Measurements from ENCODE around the gene TBC1D24.

Gene TBC1D24

GRCh38 chr16:2499454-2499853, 24.5 kb downstream of the TBC1D24 start:
- no peak for DNase-seq (ENCODE audit: extremely low read depth, low read depth)
- no peak overlapping the region for H3K4me3 ChIP-seq (replicated peaks; ENCODE audit: low read depth, low read length)
- TF ChIP-seq CTCF (IDR thresholded peaks at IDR 0.05; ENCODE audit: low read depth, low read length, missing control alignments) = no peak

- H3K4me3 ChIP-seq (replicated peaks; ENCODE audit: low read depth, low read length) = no peak overlapping the region
- no peak for DNase-seq (ENCODE audit: extremely low read depth, low read depth)
- no peak for TF ChIP-seq CTCF (IDR thresholded peaks at IDR 0.05; ENCODE audit: low read depth, low read length, missing control alignments)
Observed at GRCh38 chr16:2499890-2500429, 25.0 kb downstream of the TBC1D24 start.

GRCh38 chr16:2500430-2500917, 25.5 kb downstream of the TBC1D24 start:
- no peak for TF ChIP-seq CTCF (IDR thresholded peaks at IDR 0.05; ENCODE audit: low read depth, low read length, missing control alignments)
- no peak for DNase-seq (ENCODE audit: extremely low read depth, low read depth)
- no peak overlapping the region for H3K4me3 ChIP-seq (replicated peaks; ENCODE audit: low read depth, low read length)

GRCh38 chr16:2500918-2501750, 26.2 kb downstream of the TBC1D24 start:
- no peak overlapping the region for H3K4me3 ChIP-seq (replicated peaks; ENCODE audit: low read depth, low read length)
- DNase-seq (ENCODE audit: extremely low read depth, low read depth) = peak; percentile 35
- TF ChIP-seq CTCF (IDR thresholded peaks at IDR 0.05; ENCODE audit: low read depth, low read length, missing control alignments) = peak; percentile 97

- TF ChIP-seq CTCF (IDR thresholded peaks at IDR 0.05; ENCODE audit: low read depth, low read length, missing control alignments) = no peak
- no peak for DNase-seq (ENCODE audit: extremely low read depth, low read depth)
- H3K4me3 ChIP-seq (replicated peaks; ENCODE audit: low read depth, low read length) = no peak overlapping the region
Observed at GRCh38 chr16:2501946-2502895, 27.3 kb downstream of the TBC1D24 start.

- no peak overlapping the region for H3K4me3 ChIP-seq (replicated peaks; ENCODE audit: low read depth, low read length)
- no peak for DNase-seq (ENCODE audit: extremely low read depth, low read depth)
- TF ChIP-seq CTCF (IDR thresholded peaks at IDR 0.05; ENCODE audit: low read depth, low read length, missing control alignments) = no peak
Observed at GRCh38 chr16:2505695-2506094, 30.8 kb downstream of the TBC1D24 start.

Data from HFF-Myc (cell line).